Prostate gland (tissue), 2 donors: ENCODE measurements around the gene PTPRA. TPM values are rescaled to one million over a fixed set of nuclear protein-coding genes. Genes with fewer than 3 reads are reported as not detected.

Experiments used
- DNase-seq: peaks from one replicate; pipeline ENCODE4 v3.0.0-alpha.2; 2019; ENCODE audit warnings: low spot score
- H3K27ac ChIP-seq, 2 donors: fragments of 200-600 bp; sonication (generic); 2 replicates each; pipeline ENCODE4 v1.5.1; 2017 to 2019
- H3K27me3 ChIP-seq: fragments of 200-600 bp; sonication (generic); replicated peaks from 2 replicates; pipeline ENCODE4 v1.5.1; 2019; ENCODE audit not compliant: insufficient read depth
- H3K36me3 ChIP-seq, 2 donors: fragments of 200-600 bp; sonication (generic); 1 replicate in 1 of 2; 2 replicates in 1 of 2; pipeline versions ENCODE4 v1.5.1 to v1.8.1; 2017 to 2019
- H3K4me1 ChIP-seq: fragments of 200-600 bp; sonication (generic); replicated peaks from 2 replicates; pipeline ENCODE4 v1.5.1; 2019
- H3K4me3 ChIP-seq, 2 donors: fragments of 200-600 bp; sonication (generic); 2 replicates each; pipeline ENCODE4 v1.5.1; 2017 to 2019
- H3K9me3 ChIP-seq: fragments of 200-600 bp; sonication (generic); 2 replicates; pipeline ENCODE4 v1.5.1; 2017
- CTCF ChIP-seq, 4 experiments: fragments of 200-600 bp in 2 of 4; fragments of 450-650 bp in 2 of 4; sonication (generic) in 2 of 4; IDR thresholded peaks; 1 replicate in 3 of 4; 2 replicates in 1 of 4; pipeline ENCODE4 v1.5.1; 2016 to 2019; ENCODE audit warnings: antibody characterized with exemption in 4 of 4, mild to moderate bottlenecking in 2 of 4, moderate library complexity in 2 of 4
- POLR2A ChIP-seq: fragments of 450-650 bp; IDR thresholded peaks from one replicate; pipeline ENCODE4 v1.6.1; 2016; ENCODE audit warnings: antibody characterized with exemption, mild to moderate bottlenecking
- POLR2AphosphoS5 ChIP-seq: sonication (generic); formaldehyde crosslinking; IDR thresholded peaks from one replicate; pipeline ENCODE4 v1.6.1; 2017; ENCODE audit warnings: antibody characterized with exemption
- WGBS: methylation state at CpG from one replicate; pipeline ENCODE4 v1.1.5; 2018; 5-methylcytosine and 5-hydroxymethylcytosine counted together
- intact Hi-C: fragments of 100-400 bp; cut with DNase I; formaldehyde crosslinking; loops from one replicate; pipeline ENCODE4 v1.14.2; 2022
- total RNA-seq, 2 donors: library from RNA; depleted of rRNA; stranded (reverse); fragments of >200 nt; gene quantifications; one replicate each; pipeline ENCODE4 v1.1.0, GENCODE V29; 2016

The PTPRA gene
- total RNA-seq, 2 donors from 2014 or later: 57.7 to 83.6 TPM

- Histone ChIP-seq H3K9me3 (no peaks in the 10 kb centered on the region), H3K4me3 (no peak overlapping the region), H3K4me1 (no peaks in the 10 kb centered on the region), H3K27me3 (no peaks in the 10 kb centered on the region), H3K36me3 (peaks cover 5 to 6% of the 10 kb centered on the region in 2 donors), H3K27ac (no peak overlapping the region)
- TF ChIP-seq POLR2A (no peak), POLR2AphosphoS5 (no peak), CTCF (IDR thresholded peaks at IDR 0.05) (no peak)
- no peak for DNase-seq
- intact Hi-C loops: no loop called here
- 89% methylated on average over 3 of the region's 3 CpGs for WGBS
These were observed 7.7 kb upstream of the PTPRA start for GRCh38 chr20:2865630-2866029.

DNA sequence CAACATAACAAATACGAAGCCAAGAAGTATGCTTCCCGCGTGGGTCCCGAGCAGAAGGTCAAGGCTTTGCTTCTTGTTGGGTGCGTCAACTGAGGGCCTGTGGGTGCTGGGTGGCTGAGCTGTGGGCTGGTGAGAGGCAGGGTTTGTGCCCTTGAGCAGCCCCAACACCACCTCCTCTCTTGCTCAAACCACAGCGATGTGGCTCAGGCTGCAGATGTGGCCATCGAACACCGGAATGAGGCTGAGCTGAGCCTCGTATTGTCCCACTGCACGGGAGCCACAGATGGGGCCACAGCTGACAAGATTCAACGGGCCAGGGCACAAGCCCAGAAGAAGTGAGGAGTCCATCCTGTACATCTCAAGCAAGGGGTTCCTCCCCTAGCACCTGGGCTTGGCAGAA is 7.0 kb upstream of the PTPRA start:
- no peaks in the 10 kb centered on the region for H3K4me1 ChIP-seq
- H3K27me3 ChIP-seq: no peaks in the 10 kb centered on the region
- no peak overlapping the region for H3K4me3 ChIP-seq
- intact Hi-C loops: no loop called here
- H3K27ac ChIP-seq: no peak overlapping the region
- peaks cover 5 to 6% of the 10 kb centered on the region in 2 donors for H3K36me3 ChIP-seq
- DNase-seq: no peak
- 92% methylated on average over 11 of the region's 11 CpGs for WGBS
- no peak for TF ChIP-seq CTCF (IDR thresholded peaks at IDR 0.05)
- no peak for TF ChIP-seq POLR2A
- no peak for TF ChIP-seq POLR2AphosphoS5
- no peaks in the 10 kb centered on the region for H3K9me3 ChIP-seq

GRCh38 chr20:2867081-2867864 is 6.0 kb upstream of the PTPRA start:
- intact Hi-C loops: no loop called here
- Histone ChIP-seq H3K4me3 (no peak overlapping the region), H3K27me3 (no peaks in the 10 kb centered on the region), H3K36me3 (peaks cover 3 to 5% of the 10 kb centered on the region in 2 donors), H3K27ac (no peak overlapping the region), H3K9me3 (no peaks in the 10 kb centered on the region), H3K4me1 (no peaks in the 10 kb centered on the region)
- no peak for TF ChIP-seq POLR2AphosphoS5
- TF ChIP-seq POLR2A: no peak
- no peak for TF ChIP-seq CTCF (IDR thresholded peaks at IDR 0.05)
- WGBS: 72% methylated on average over 12 of the region's 12 CpGs
- no peak for DNase-seq

DNA sequence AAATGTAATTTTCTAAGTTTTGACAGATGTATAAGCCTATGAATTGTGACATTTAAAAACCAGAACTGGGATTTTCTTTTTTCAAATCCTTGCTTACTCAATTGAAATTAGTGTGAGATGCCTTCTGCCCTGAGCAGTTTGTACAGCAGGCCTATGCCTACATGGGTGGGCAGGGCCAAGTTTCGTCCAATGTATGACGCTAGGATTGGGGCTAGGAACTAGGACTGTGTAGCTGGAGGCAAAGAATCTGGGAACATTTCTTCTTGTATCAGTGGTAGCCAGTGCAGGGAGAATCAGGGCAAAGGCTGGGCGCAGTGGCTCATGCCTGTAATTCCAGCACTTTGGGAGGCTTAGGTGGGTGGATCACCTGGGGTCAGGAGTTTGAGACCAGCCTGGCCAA is 3.9 kb upstream of the PTPRA start:
- intact Hi-C loops: no loop called here
- DNase-seq: no peak
- 90% methylated on average over 3 of the region's 3 CpGs for WGBS
- Histone ChIP-seq H3K36me3 (peaks cover 3 to 5% of the 10 kb centered on the region in 2 donors), H3K27me3 (no peaks in the 10 kb centered on the region), H3K4me3 (no peak overlapping the region), H3K27ac (no peak overlapping the region), H3K9me3 (no peaks in the 10 kb centered on the region), H3K4me1 (no peaks in the 10 kb centered on the region)
- TF ChIP-seq POLR2AphosphoS5 (no peak), POLR2A (no peak), CTCF (IDR thresholded peaks at IDR 0.05) (no peak)

DNA sequence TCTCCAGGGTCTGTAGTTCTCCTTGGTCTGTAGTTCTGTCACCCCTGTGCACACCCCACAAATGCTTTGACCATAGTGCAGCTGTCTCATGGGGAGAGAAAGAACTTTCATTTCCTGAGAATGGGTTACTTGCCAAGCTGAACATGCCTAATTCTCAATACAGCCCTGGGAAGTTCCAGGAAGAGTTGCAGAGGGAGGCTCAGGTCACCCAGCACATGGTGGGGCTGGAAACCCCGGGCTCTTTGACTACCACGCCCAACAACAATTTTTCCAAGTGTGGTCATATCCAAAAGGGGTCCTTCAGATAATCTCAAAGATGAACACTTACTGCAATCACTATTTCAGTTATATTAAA is 2.2 kb upstream of the PTPRA start:
- no peak for DNase-seq
- Histone ChIP-seq H3K4me1 (peaks cover 5% of the 10 kb centered on the region), H3K9me3 (no peaks in the 10 kb centered on the region), H3K4me3 (no peak overlapping the region), H3K36me3 (peaks cover 0 to 3% of the 10 kb centered on the region in 2 donors), H3K27ac (no peak overlapping the region), H3K27me3 (no peaks in the 10 kb centered on the region)
- TF ChIP-seq POLR2AphosphoS5 (no peak), POLR2A (no peak), CTCF (IDR thresholded peaks at IDR 0.05) (no peak)
- WGBS: 57% methylated on average over 2 of the region's 2 CpGs
- intact Hi-C loops: no loop called here
